Activated naive CD4-positive, alpha-beta T cell treated with anti-CD3 and anti-CD28 coated beads, Interleukin-2, amount 50 U/mL, for 72 hours (primary cell): ENCODE results near the gene MED10. TPM values are rescaled to one million over a fixed set of nuclear protein-coding genes. Genes with fewer than 3 reads are reported as not detected.

Experiments
- ATAC-seq, 2 donors: fragments of 150-1000 bp; cut with Tn5 transposase; 2 replicates each; pipeline ENCODE4 v1.10.0; 2021; ENCODE audit warnings: mild to moderate bottlenecking in 2 of 2, moderate library complexity in 2 of 2
- DNase-seq, 2 donors: peaks; one replicate each; pipeline ENCODE4 v3.0.0; 2021 to 2022; ENCODE audit warnings: low spot score in 2 of 2
- H3K27ac Mint-ChIP-seq, 2 donors: one replicate each; pipeline ENCODE4 v1.8.0; 2022; ENCODE audit warnings: mild to moderate bottlenecking in 2 of 2, mixed read lengths in 2 of 2
- H3K36me3 Mint-ChIP-seq, 2 donors: one replicate each; pipeline ENCODE4 v1.8.0; 2022; ENCODE audit warnings: mixed read lengths in 2 of 2
- H3K9me3 Mint-ChIP-seq, 2 donors: one replicate each; pipeline ENCODE4 v1.8.0; 2022; ENCODE audit warnings: mixed read lengths in 2 of 2
- total RNA-seq, 2 donors: library from RNA; stranded (reverse); gene quantifications; one replicate each; pipeline ENCODE4 v1.2.3, GENCODE V29; 2022

MED10 gene, protein sequence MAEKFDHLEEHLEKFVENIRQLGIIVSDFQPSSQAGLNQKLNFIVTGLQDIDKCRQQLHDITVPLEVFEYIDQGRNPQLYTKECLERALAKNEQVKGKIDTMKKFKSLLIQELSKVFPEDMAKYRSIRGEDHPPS
- 10 to 100 TPM; 45.1 to 97.2 TPM for total RNA-seq

DNA sequence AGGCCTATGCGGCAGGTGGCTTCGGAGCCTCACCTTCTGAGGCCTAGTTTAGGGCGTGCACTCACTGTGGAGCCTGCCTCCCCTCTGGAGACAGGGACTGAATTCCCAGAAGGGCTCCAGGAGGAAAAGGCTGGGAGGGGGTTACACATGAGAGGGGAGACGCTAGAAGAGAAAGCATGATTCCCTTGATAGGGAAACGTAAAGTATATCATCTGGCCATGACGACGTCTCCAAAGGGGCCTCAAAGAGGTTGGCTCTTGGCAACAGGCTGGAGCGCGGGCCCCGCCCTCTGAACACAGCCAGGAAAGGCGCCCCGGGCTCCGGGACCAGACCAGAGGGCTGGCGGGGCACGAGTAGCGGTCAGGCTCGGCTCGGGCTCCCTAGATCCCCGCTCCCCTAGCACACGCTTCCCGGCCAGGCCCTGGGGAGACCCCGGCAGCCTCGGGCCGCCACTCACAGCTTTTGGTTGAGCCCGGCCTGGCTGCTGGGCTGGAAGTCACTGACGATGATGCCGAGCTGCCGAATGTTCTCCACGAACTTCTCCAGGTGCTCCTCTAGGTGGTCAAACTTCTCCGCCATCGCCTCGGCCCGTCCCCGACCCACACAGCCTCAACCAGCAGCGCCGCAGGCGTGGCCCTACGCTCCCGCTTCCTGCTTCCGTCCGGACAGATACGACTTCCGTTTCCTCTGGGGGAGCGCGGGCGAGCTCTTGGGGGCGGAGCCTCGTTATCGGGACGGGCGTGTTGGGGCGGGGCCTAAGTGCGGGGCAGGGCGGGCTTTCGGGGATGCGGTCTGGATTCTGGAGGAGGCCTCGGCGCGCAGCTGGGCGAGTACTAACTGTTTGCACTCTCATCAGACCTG lies at the start of gene MED10:
TSS of gene MED10 (minus strand) at position 643 of the 861 bp plus-strand sequence. CDS start at position 579, 64 bp downstream.
- H3K9me3 Mint-ChIP-seq, result no peaks in the 10 kb centered on the region
- H3K36me3 Mint-ChIP-seq, result peaks cover 51 to 60% of the 10 kb centered on the region in 2 donors
- DNase-seq (peak; percentile 93 to 94), ATAC-seq (peak; percentile 98 to 99)
- H3K27ac Mint-ChIP-seq, result peak within 1 kb of the TSS; percentile 97 to 100

DNA sequence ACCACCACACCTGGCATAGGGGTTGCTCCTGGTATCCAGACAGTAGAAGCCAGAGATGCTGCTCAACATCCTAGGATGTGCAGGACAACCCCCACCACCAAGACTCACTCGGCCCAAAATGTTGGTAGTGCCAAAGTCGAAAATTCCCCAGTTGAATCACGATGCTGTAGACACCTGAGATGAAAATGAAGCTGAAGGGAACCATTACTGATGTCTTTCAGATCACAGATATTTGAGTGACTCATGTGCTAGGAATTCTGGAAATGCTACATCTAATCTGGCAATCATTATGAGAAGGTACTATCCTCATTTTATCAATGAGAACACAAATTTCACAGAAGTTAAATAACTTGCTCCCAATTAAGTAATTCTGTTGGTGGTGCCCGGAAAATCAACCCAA lies 49.3 kb upstream of the MED10 start:
- no peak for DNase-seq
- no peaks in the 10 kb centered on the region for H3K36me3 Mint-ChIP-seq
- no peak overlapping the region for H3K27ac Mint-ChIP-seq
- H3K9me3 Mint-ChIP-seq, result no peaks in the 10 kb centered on the region
- no peak for ATAC-seq

DNA sequence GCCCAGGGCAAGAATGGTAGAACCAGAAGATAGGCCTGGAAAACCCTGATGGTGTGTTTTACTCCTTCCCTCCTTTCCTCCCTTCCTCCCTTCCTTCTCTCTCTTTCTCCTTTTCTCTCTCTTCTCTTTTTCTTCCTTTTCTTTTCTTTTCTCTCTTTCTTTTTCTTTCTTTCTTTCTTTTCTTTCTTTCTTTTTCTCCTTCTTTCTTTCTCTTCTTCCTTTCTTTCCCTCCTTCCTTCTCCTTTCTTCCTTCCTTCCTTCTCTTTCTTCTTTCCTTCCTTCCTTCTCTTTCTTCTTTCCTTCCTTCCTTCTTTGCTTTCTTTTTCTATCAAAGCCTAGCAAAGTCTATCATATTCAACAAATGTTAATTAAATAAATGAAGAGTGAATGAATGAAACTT lies 46.4 kb upstream of the MED10 start:
- Mint-ChIP-seq H3K27ac (no peak overlapping the region), H3K9me3 (no peaks in the 10 kb centered on the region), H3K36me3 (no peaks in the 10 kb centered on the region)
- no peak for DNase-seq
- no peak for ATAC-seq

DNA sequence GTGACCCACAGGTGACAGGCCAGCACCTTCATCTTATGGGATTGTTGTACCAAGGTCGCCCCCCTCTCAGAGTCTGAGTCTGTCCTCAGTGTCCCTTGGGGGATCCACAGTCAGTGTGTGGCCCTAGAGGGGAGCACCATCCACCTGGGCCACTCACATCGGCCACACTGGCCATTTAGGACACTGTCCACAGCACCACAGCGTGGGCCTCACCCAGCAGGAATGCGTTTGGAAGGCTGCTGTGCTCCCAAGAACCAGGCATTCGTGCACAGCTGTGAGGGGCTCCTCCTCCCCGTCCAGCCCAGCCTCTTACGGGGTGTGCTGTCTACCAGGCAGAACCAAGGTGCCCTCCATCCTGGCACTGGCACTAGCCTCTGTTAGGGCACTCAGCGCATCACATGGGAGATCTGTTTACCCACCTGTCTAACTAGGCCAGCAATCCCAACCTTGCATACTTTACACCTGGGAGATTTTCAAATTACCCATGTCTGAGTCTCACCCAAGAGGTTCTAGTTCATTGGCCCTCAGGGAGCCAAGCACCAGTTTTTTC lies 45.8 kb upstream of the MED10 start:
- no peak for DNase-seq
- H3K9me3 Mint-ChIP-seq, result no peaks in the 10 kb centered on the region
- no peaks in the 10 kb centered on the region for H3K36me3 Mint-ChIP-seq
- ATAC-seq, result no peak
- no peak overlapping the region for H3K27ac Mint-ChIP-seq

DNA sequence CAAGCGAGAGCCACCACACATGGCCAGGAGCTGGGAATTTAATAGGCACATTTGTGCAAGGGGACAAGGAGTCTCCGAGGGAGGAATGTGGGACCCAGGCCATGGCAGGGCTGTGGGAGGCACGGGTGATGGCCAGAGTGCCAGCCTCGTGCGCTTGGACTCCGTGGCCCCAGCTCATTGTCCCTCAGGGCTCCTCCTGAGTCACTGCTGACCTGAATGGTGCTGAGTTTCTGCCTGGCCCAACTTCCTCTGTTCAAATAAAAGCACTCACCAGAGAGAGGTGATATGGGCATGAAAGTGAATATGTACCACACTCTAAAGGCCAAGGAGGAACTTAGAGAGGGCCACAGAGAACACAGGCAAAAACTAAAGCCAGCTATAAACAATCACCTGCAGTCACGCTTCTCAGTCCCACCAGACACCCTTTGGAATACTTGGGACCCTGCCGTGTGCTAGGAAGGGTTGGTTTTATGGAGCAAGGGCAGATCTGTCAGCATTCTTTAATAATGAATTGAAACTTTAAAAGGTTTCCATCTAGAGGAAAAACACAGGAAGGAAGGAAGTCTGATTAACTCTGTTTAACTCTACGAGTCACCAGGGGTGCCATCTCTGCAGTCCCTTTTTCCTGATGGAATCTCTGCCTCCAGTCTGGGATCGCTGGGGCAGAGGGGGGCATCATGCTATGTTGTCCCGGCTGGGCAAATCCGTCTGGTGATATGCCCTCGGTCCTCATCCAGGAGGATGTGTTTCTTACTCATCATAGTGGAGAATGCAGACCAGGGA lies 45.2 kb upstream of the MED10 start:
- H3K36me3 Mint-ChIP-seq, result no peaks in the 10 kb centered on the region
- no peak overlapping the region for H3K27ac Mint-ChIP-seq

DNA sequence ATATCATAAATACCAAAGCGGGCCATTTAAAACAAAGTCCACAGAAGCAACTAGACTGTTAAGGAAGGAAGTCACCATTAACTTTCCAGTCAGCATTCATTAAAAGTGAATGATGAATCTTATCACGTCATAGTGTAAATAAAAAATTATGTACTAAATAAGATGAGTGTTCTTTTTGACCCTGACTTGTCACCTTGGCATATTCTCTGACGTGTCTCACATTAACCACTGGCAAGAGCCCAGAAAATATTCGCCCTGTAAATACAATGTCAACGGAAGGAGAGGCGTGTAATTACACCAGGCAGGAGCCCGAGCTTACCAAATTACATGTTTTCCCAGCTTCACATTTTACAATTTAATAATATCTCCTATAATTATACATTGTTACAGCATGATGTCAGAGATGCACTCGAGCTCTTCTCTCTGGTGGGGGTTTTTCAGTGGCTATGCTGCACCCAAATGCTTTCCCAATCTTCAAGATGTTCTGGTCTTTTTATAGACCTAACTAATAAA lies 41.0 kb upstream of the MED10 start:
- no peaks in the 10 kb centered on the region for H3K9me3 Mint-ChIP-seq
- H3K36me3 Mint-ChIP-seq, result no peaks in the 10 kb centered on the region
- DNase-seq (no peak), ATAC-seq (no peak)
- no peak overlapping the region for H3K27ac Mint-ChIP-seq

More for the DNA sequence above, 45.2 kb upstream of the MED10 start:
- H3K9me3 Mint-ChIP-seq, result no peaks in the 10 kb centered on the region
- DNase-seq (no peak), ATAC-seq (no peak)

DNA sequence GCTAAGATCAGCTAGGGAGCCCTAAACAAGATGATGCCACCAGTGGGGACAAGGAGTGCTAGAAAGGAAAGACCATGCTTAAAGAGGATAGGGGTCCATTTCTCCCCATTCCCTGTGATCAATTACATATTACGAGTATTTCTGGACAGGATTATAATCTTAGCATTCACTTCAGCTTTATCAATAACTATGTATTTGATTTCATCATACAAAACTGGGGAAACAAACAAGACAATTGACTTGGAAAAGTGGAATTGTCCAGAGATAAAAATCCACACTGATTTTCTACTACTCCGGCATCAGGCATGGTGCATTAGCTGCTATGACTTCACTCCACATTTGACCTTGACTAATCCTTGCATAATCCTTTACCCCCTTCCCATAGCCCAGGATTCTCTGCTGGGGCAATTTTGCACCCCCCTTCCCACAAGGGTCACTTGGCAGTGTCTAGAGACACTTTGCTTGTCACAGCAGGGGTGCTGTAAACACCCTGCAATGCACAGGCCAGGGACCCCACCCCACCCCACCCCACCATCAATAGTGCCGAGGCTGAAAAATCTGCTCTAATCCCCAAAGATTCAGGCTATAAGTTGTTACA lies 40.4 kb upstream of the MED10 start:
- Mint-ChIP-seq H3K36me3 (no peaks in the 10 kb centered on the region), H3K9me3 (no peaks in the 10 kb centered on the region), H3K27ac (no peak overlapping the region)
- DNase-seq (no peak), ATAC-seq (no peak)

DNA sequence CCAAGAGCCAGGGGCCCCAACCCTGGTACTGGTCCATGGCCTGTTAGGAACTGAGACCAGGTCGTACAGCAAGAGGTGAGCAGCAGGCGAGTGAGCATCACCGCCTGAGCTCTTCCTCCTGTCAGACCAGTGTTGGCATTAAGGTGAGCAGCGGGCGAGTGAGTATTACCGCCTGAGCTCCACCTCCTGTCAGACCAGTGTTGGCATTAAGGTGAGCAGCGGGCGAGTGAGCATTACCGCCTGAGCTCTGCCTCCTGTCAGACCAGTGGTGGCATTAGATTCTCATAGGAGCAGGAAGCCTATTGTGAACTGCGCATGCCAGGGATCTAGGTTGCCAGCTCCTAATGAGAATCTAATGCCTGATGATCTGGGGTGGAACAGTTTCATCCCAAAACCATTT lies 39.3 kb upstream of the MED10 start:
- DNase-seq, result no peak
- no peaks in the 10 kb centered on the region for H3K9me3 Mint-ChIP-seq
- ATAC-seq, result no peak
- no peaks in the 10 kb centered on the region for H3K36me3 Mint-ChIP-seq
- H3K27ac Mint-ChIP-seq, result no peak overlapping the region

DNA sequence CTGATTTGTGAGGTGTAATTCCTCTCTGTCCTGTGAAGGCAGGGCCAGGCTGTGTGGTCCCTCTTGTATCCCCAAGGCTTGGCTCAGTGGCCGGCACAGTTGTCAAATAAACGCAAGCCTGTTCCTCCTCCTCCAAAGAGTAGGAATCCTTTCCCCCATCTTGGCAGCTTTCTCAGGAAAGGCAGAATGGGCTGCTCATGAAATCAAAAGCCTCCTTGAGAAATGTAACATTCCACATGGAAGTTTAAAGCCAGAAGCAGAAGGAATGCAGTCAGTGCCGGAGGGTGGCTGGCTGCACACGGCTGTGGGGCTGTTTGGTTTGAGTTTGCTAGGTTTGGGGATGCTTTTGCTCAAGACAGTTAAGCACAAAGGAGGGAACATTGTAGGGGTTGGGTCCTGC lies 34.5 kb upstream of the MED10 start:
- H3K36me3 Mint-ChIP-seq, result no peaks in the 10 kb centered on the region
- no peak for ATAC-seq

DNA sequence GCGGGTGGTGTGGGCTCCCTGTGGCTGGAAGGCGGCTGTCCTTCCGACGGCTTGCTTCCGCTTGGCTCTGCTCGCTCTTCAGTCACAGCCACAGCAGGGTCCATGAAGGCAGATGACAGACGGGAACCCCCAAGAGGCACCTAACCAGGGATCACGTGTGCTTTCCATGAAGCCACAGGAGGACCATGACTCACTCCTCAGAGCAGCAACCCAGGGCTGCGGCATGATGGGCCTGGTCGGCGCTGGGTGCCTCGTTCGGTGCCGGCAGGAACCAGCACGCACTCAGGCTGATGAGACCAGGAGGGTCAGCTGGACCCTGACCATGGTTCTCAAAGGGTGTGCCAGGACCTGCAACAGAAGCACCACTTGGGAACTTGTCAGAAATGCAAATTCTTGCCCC lies 32.8 kb upstream of the MED10 start:
- no peaks in the 10 kb centered on the region for H3K9me3 Mint-ChIP-seq
- H3K27ac Mint-ChIP-seq, result no peak overlapping the region
- no peak for ATAC-seq
- H3K36me3 Mint-ChIP-seq, result no peaks in the 10 kb centered on the region
- DNase-seq, result no peak

More for the DNA sequence above, 34.5 kb upstream of the MED10 start:
- Mint-ChIP-seq H3K27ac (no peak overlapping the region), H3K9me3 (no peaks in the 10 kb centered on the region)
- DNase-seq, result no peak

DNA sequence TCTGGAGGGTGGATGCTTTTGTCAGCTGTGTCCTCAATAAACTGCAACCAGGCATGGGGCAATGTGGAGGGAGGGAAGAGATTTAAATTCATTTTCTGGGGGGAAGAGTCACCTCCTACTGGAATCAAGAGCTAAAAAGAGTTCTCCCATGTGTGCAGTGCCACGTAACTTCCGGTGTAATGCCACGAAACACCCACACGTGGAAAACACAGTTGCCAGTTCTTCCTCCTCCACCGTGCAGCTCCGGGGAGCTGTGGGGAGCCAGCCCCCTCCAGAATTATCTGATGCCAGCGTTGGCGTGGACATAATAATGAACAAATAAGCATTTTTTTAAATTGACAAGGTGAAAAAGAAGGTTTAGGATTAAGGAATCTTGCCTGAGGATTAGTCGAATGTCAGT lies 32.1 kb upstream of the MED10 start:
- Mint-ChIP-seq H3K36me3 (no peaks in the 10 kb centered on the region), H3K27ac (no peak overlapping the region)

DNA sequence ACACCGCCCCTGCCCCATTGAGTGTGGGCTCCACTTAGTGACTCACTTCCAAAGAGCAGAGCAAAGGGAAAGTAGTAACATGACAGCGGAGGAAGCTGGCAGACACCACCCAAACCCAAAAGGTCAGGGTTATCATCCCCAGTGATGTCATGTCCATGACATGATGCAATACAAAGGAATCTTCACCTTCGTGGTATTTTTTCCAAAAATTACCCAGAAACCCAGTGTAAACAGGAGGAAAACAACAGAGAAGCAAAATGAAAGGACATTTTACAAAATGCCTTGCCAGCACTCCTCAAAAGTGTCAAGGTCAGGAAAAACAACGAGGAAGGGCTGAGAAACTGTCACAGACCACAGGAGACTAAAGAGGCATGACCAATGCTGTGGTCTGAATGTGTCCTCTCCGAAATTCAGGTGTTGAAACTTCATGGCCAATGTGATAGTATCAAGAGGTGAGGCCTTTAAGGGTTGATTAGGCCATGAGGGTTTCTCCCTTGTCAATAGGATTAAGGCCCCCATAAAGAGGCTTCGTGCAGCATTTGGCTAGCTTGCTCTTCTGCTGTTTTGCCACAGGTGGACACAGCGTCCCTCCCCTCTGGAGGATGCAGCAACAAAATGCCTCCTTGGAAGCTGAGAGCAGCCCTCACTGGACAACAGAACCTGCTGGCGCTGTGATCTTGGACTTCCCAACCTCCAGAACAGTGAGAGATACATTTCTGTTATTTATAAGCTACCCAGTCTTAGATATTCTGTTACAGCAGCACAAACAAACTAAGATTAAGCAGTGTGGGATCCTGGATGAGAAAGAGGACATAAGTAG lies 30.5 kb upstream of the MED10 start:
- no peak for DNase-seq
- Mint-ChIP-seq H3K27ac (no peak overlapping the region), H3K9me3 (no peaks in the 10 kb centered on the region), H3K36me3 (no peaks in the 10 kb centered on the region)
- ATAC-seq, result peak in 1 of 2 donors; percentile 83

More for the DNA sequence above, 32.1 kb upstream of the MED10 start:
- DNase-seq, result no peak
- no peak for ATAC-seq
- no peaks in the 10 kb centered on the region for H3K9me3 Mint-ChIP-seq

DNA sequence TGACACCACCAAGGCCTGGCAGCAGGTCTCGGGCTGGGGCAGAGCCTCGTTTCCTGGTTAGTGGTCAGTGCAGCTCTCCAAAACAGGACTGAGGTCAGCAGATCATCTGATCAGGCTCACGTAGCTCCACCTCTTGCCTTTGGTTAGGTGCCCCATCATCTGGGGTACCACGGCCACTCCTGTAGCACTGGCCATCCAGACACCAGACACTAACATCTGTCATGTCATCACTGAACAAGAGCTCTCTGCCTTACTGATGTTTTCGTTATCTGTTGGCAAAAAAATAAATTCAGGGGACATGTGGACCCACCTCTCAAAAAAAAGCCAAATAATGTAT lies 29.9 kb upstream of the MED10 start:
- DNase-seq, result no peak
- ATAC-seq, result peak in 1 of 2 donors; percentile 33
- H3K36me3 Mint-ChIP-seq, result no peaks in the 10 kb centered on the region
- H3K27ac Mint-ChIP-seq, result no peak overlapping the region
- no peaks in the 10 kb centered on the region for H3K9me3 Mint-ChIP-seq

DNA sequence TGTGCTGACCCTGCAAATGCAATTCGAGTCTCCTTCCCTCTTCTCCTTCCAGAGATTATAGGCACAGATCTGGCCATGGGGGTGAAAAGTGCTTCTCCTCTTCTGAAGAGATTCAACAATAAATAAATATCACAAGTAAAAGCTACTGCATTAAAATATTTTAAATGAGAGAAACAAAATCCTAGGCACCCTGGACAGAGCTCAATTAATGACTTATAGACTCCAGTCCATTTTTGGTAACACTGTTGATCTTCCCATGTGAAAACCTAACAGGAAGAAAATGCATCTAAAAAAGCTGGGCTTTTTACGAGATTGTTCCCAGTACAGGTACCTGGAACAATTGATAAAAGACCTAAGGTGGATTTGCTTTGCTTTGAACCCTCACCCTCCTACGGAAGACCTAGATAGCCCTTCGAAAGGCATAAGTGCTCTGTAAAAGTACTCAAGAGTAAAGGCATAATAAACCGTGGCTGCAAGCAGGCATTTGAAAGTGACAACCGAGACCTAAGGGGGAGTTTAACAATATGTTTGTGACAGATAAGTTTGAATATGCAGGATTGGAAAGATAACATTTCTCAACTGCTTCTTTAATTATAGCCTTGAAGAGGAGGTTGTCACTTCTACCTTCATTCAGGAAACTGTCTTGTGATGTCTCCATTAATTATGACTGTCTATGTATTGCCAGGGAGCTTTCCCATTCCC lies 29.4 kb upstream of the MED10 start:
- DNase-seq, result no peak
- Mint-ChIP-seq H3K27ac (no peak overlapping the region), H3K9me3 (no peaks in the 10 kb centered on the region), H3K36me3 (no peaks in the 10 kb centered on the region)
- ATAC-seq, result no peak

DNA sequence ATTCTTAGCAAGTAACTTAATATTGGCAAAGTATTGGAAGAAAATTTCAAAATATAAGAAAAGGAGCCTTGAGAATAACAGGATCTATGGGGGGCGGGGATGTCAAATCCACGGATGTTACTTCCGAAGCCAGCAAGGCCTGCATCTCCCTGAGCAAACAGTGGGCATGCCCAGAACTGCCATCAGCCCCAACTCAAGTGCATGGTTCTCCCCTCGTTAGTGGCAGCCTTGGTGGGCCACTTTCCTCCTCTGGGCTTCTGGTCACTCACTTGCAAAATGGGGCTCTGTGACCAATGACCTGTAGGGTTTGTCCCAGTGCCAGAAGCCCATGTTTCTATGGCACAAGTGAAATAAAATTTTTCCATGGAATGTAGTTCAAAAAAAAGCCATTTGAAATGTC lies 27.2 kb upstream of the MED10 start:
- Mint-ChIP-seq H3K9me3 (no peaks in the 10 kb centered on the region), H3K36me3 (no peaks in the 10 kb centered on the region), H3K27ac (no peak overlapping the region)
- DNase-seq, result no peak
- no peak for ATAC-seq
